ENCODE measurements around the gene CEND1. TPM values are rescaled to one million over a fixed set of nuclear protein-coding genes. Genes with fewer than 3 reads are reported as not detected.

The CEND1 gene
- total and polyA plus RNA-seq, 2 of the 13 experiments (the other 11 are each of a cell fraction or from before 2014, with no cell fraction given) = not detected

DNA sequence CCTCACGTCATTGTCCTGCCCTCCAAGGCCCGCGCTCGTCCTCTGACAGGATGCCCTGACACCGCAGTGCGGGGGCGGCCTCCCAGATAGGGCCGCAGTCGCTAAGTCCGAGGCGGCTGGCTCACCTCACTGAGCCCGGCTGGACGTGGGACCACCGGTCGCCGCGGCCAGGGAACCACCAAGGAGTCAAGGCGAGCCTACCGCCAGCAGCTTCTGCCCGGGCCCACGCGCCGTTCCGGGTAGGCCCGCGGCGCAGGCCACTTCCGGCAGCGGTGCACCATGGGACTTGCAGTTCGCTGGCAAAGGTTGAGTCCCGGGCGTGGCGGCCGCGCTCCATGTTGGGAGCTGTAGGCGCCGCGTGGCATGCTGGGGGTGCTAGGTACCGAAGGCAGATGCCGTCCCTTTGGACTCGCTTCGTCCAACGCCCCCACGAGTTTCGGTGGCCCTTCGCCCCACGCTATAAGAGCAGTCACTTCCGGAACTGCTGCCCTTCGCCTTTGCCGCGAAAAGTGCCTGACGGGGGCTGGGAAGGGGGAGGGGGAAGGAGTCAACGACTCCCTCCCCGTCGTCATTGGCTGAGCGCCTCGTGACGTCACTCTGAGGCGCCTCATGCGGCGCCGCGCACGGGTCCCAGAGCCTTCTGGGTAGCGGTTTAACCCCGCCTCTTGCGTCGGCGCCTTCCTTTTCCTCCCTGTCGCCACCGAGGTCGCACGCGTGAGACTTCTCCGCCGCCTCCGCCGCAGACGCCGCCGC, 19.6 kb upstream of the CEND1 start, which contains the start of gene RPLP2 (continued):
- TF ChIP-seq, protein P1, sequence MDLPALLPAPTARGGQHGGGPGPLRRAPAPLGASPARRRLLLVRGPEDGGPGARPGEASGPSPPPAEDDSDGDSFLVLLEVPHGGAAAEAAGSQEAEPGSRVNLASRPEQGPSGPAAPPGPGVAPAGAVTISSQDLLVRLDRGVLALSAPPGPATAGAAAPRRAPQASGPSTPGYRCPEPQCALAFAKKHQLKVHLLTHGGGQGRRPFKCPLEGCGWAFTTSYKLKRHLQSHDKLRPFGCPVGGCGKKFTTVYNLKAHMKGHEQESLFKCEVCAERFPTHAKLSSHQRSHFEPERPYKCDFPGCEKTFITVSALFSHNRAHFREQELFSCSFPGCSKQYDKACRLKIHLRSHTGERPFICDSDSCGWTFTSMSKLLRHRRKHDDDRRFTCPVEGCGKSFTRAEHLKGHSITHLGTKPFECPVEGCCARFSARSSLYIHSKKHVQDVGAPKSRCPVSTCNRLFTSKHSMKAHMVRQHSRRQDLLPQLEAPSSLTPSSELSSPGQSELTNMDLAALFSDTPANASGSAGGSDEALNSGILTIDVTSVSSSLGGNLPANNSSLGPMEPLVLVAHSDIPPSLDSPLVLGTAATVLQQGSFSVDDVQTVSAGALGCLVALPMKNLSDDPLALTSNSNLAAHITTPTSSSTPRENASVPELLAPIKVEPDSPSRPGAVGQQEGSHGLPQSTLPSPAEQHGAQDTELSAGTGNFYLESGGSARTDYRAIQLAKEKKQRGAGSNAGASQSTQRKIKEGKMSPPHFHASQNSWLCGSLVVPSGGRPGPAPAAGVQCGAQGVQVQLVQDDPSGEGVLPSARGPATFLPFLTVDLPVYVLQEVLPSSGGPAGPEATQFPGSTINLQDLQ (CRISPR knock-in tag; IDR thresholded peaks at IDR 0.05) = peak; percentile 64; the same call in 1 of the 2 replicates
- TF ChIP-seq NR3C1 (CRISPR knock-in tag; IDR thresholded peaks at IDR 0.05) (no peak), ZNF350 (CRISPR knock-in tag; IDR thresholded peaks at IDR 0.05; ENCODE audit: borderline replicate concordance, low read depth) (peak; percentile 98), CHD2 (IDR thresholded peaks at IDR 0.05; ENCODE audit: low read depth, low read length) (peak; percentile 65; the same call in 1 of the 2 replicates), TEAD3 (CRISPR knock-in tag; optimal IDR thresholded peaks at IDR 0.05; ENCODE audit: borderline replicate concordance) (peak; percentile 34), ZNF547 (CRISPR knock-in tag; IDR thresholded peaks at IDR 0.05) (peak; percentile 23), NCOR1 (IDR thresholded peaks at IDR 0.05; ENCODE audit: borderline replicate concordance, low read length) (peak; percentile 55; the same call in 1 of the 2 replicates), BORCS8-MEF2B (CRISPR knock-in tag; IDR thresholded peaks at IDR 0.05) (peak; percentile 92; the same call in 1 of the 2 replicates), ZNF329 (CRISPR knock-in tag; IDR thresholded peaks at IDR 0.05; ENCODE audit: low read depth) (peak; percentile 75; the same call in 1 of the 2 replicates), DMAP1 (CRISPR knock-in tag; IDR thresholded peaks at IDR 0.05) (peak; percentile 96), ZIK1 (CRISPR knock-in tag; IDR thresholded peaks at IDR 0.05; ENCODE audit: borderline replicate concordance, low read depth) (peak; percentile 87), POGZ (CRISPR knock-in tag; IDR thresholded peaks at IDR 0.05) (peak; percentile 19)
- TF ChIP-seq, protein P2, sequence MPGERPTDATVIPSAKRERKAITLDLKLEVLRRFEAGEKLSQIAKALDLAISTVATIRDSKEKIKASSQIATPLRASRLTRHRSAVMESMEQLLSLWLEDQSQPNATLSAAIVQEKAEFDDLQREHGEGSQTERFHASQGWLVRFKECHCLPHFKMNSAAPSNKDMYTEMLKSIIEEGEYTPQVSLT (CRISPR knock-in tag; IDR thresholded peaks at IDR 0.05; ENCODE audit: borderline replicate concordance, low read depth) = no peak; the same call in 1 of the 2 replicates
- TF ChIP-seq, protein P3, sequence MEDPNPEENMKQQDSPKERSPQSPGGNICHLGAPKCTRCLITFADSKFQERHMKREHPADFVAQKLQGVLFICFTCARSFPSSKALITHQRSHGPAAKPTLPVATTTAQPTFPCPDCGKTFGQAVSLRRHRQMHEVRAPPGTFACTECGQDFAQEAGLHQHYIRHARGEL (CRISPR knock-in tag; IDR thresholded peaks at IDR 0.05) = no peak
- TF ChIP-seq, protein P4, sequence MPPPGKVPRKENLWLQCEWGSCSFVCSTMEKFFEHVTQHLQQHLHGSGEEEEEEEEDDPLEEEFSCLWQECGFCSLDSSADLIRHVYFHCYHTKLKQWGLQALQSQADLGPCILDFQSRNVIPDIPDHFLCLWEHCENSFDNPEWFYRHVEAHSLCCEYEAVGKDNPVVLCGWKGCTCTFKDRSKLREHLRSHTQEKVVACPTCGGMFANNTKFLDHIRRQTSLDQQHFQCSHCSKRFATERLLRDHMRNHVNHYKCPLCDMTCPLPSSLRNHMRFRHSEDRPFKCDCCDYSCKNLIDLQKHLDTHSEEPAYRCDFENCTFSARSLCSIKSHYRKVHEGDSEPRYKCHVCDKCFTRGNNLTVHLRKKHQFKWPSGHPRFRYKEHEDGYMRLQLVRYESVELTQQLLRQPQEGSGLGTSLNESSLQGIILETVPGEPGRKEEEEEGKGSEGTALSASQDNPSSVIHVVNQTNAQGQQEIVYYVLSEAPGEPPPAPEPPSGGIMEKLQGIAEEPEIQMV (CRISPR knock-in tag; IDR thresholded peaks at IDR 0.05; ENCODE audit: low read depth) = no peak; the same call in 1 of the 2 replicates
- TF ChIP-seq, protein P5, sequence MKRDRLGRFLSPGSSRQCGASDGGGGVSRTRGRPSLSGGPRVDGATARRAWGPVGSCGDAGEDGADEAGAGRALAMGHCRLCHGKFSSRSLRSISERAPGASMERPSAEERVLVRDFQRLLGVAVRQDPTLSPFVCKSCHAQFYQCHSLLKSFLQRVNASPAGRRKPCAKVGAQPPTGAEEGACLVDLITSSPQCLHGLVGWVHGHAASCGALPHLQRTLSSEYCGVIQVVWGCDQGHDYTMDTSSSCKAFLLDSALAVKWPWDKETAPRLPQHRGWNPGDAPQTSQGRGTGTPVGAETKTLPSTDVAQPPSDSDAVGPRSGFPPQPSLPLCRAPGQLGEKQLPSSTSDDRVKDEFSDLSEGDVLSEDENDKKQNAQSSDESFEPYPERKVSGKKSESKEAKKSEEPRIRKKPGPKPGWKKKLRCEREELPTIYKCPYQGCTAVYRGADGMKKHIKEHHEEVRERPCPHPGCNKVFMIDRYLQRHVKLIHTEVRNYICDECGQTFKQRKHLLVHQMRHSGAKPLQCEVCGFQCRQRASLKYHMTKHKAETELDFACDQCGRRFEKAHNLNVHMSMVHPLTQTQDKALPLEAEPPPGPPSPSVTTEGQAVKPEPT (CRISPR knock-in tag; IDR thresholded peaks at IDR 0.05; ENCODE audit: low read depth) = peak; percentile 59; the same call in 1 of the 2 replicates
- TF ChIP-seq, protein P6, sequence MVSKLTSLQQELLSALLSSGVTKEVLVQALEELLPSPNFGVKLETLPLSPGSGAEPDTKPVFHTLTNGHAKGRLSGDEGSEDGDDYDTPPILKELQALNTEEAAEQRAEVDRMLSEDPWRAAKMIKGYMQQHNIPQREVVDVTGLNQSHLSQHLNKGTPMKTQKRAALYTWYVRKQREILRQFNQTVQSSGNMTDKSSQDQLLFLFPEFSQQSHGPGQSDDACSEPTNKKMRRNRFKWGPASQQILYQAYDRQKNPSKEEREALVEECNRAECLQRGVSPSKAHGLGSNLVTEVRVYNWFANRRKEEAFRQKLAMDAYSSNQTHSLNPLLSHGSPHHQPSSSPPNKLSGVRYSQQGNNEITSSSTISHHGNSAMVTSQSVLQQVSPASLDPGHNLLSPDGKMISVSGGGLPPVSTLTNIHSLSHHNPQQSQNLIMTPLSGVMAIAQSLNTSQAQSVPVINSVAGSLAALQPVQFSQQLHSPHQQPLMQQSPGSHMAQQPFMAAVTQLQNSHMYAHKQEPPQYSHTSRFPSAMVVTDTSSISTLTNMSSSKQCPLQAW (CRISPR knock-in tag; IDR thresholded peaks at IDR 0.05) = peak; percentile 81
- TF ChIP-seq, protein P7, sequence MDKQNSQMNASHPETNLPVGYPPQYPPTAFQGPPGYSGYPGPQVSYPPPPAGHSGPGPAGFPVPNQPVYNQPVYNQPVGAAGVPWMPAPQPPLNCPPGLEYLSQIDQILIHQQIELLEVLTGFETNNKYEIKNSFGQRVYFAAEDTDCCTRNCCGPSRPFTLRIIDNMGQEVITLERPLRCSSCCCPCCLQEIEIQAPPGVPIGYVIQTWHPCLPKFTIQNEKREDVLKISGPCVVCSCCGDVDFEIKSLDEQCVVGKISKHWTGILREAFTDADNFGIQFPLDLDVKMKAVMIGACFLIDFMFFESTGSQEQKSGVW (CRISPR knock-in tag; IDR thresholded peaks at IDR 0.05; ENCODE audit: borderline replicate concordance) = no peak

All from HepG2 (cell line).